Retinal pigment epithelial cell (primary cell): Measurements from ENCODE around the gene SPEM2.

ENCODE experiments used
- DNase-seq: peaks from one replicate; pipeline ENCODE4 v3.0.0-alpha.2; 2010; ENCODE audit warnings: low read depth
- H3K4me3 ChIP-seq: 2 replicates; pipeline ENCODE4 v1.5.1; 2011; ENCODE audit warnings: mild to moderate bottlenecking, low read length, control low read depth, moderate library complexity
- CTCF ChIP-seq: conservative IDR thresholded peaks from 2 replicates; pipeline ENCODE4 v1.5.1; 2011; ENCODE audit warnings: low read depth, low read length, control low read depth, inconsistent platforms

The SPEM2 gene

GRCh38 chr17:7432296-7432695 lies 6.9 kb downstream of the SPEM2 start:
- no peak overlapping the region for H3K4me3 ChIP-seq
- TF ChIP-seq CTCF = no peak
- no peak for DNase-seq

- no peak for DNase-seq
- H3K4me3 ChIP-seq = peak overlapping the region; percentile 70
- peak; percentile 23 for TF ChIP-seq CTCF
Measured at GRCh38 chr17:7435676-7436555, 10.5 kb downstream of the SPEM2 start.

- H3K4me3 ChIP-seq = peak overlapping the region; percentile 70
- peak; percentile 65 for DNase-seq
- peak; percentile 68 for TF ChIP-seq CTCF
Measured at GRCh38 chr17:7436556-7437368, 11.3 kb downstream of the SPEM2 start.

- TF ChIP-seq CTCF = no peak
- DNase-seq = no peak
- H3K4me3 ChIP-seq = peak overlapping the region; percentile 52
Measured at GRCh38 chr17:7437369-7437863, 12.0 kb downstream of the SPEM2 start.

GRCh38 chr17:7437950-7438614 lies 12.7 kb downstream of the SPEM2 start:
- no peak for DNase-seq
- TF ChIP-seq CTCF = no peak
- peak overlapping the region; percentile 52 for H3K4me3 ChIP-seq

- H3K4me3 ChIP-seq = peak overlapping the region; percentile 52
- DNase-seq = no peak
- no peak for TF ChIP-seq CTCF
Measured at GRCh38 chr17:7438656-7439460, 13.4 kb downstream of the SPEM2 start.
